NCI-H345 (cell line): ENCODE measurements around the gene TPD52L1.

Experiments
- DNase-seq: peaks from one replicate; lab custom pipeline; 2025; lab: John Stamatoyannopoulos, UW

TPD52L1 gene

GRCh38 chr6:125237764-125238163, 84.2 kb downstream of the TPD52L1 start:
- DNase-seq = no peak

GRCh38 chr6:125245109-125245508, 91.5 kb downstream of the TPD52L1 start:
- DNase-seq = no peak

- DNase-seq = peak; percentile 32
These were observed 92.1 kb downstream of the TPD52L1 start for GRCh38 chr6:125245523-125246264.

GRCh38 chr6:125246566-125246965, 93.0 kb downstream of the TPD52L1 start:
- no peak for DNase-seq

GRCh38 chr6:125248136-125248535, 94.6 kb downstream of the TPD52L1 start:
- no peak for DNase-seq

- no peak for DNase-seq
These were observed 96.9 kb downstream of the TPD52L1 start for GRCh38 chr6:125250511-125250910.

GRCh38 chr6:125251516-125252220, 98.1 kb downstream of the TPD52L1 start:
- DNase-seq = no peak

- no peak for DNase-seq
These were observed 99.3 kb downstream of the TPD52L1 start for GRCh38 chr6:125252891-125253290.

GRCh38 chr6:125253881-125254280, 100.3 kb downstream of the TPD52L1 start:
- DNase-seq = no peak

- DNase-seq = no peak
These were observed 100.7 kb downstream of the TPD52L1 start for GRCh38 chr6:125254321-125254720.

- DNase-seq = no peak
These were observed 101.6 kb downstream of the TPD52L1 start for GRCh38 chr6:125255201-125255600.

- DNase-seq = no peak
These were observed 103.8 kb downstream of the TPD52L1 start for GRCh38 chr6:125257351-125257750.

- DNase-seq = no peak
These were observed 105.2 kb downstream of the TPD52L1 start for GRCh38 chr6:125258651-125259353.

GRCh38 chr6:125259354-125259736, 105.8 kb downstream of the TPD52L1 start:
- no peak for DNase-seq

- no peak for DNase-seq
These were observed 108.7 kb downstream of the TPD52L1 start for GRCh38 chr6:125262016-125263013.

- DNase-seq = no peak
These were observed 110.9 kb downstream of the TPD52L1 start for GRCh38 chr6:125264476-125264875.

- peak; percentile 77 for DNase-seq
These were observed 114.4 kb downstream of the TPD52L1 start for GRCh38 chr6:125267806-125268523.

- DNase-seq = no peak
These were observed 115.2 kb downstream of the TPD52L1 start for GRCh38 chr6:125268765-125269164.

- DNase-seq = no peak
These were observed 115.9 kb downstream of the TPD52L1 start for GRCh38 chr6:125269328-125269985.

- no peak for DNase-seq
These were observed 116.8 kb downstream of the TPD52L1 start for GRCh38 chr6:125270380-125270779.
